A549 treated with GW870086 at 1 μM for 4 hours (cell line): ENCODE measurements around the gene NAGS. TPM values are rescaled to one million over a fixed set of nuclear protein-coding genes. Genes with fewer than 3 reads are reported as not detected.

Experiments
- total RNA-seq: library from RNA; stranded (reverse); fragments of 200-300 nt; extraction: Qiagen RNA extraction; gene quantifications from 5 replicates; pipeline ENCODE4 v1.2.3, GENCODE V29; 2022; ENCODE audit warnings: low read depth

NAGS gene, protein sequence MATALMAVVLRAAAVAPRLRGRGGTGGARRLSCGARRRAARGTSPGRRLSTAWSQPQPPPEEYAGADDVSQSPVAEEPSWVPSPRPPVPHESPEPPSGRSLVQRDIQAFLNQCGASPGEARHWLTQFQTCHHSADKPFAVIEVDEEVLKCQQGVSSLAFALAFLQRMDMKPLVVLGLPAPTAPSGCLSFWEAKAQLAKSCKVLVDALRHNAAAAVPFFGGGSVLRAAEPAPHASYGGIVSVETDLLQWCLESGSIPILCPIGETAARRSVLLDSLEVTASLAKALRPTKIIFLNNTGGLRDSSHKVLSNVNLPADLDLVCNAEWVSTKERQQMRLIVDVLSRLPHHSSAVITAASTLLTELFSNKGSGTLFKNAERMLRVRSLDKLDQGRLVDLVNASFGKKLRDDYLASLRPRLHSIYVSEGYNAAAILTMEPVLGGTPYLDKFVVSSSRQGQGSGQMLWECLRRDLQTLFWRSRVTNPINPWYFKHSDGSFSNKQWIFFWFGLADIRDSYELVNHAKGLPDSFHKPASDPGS
- 0.69 to 1.5 TPM (median 1.2 TPM) in 5 replicates for total RNA-seq

DNA sequence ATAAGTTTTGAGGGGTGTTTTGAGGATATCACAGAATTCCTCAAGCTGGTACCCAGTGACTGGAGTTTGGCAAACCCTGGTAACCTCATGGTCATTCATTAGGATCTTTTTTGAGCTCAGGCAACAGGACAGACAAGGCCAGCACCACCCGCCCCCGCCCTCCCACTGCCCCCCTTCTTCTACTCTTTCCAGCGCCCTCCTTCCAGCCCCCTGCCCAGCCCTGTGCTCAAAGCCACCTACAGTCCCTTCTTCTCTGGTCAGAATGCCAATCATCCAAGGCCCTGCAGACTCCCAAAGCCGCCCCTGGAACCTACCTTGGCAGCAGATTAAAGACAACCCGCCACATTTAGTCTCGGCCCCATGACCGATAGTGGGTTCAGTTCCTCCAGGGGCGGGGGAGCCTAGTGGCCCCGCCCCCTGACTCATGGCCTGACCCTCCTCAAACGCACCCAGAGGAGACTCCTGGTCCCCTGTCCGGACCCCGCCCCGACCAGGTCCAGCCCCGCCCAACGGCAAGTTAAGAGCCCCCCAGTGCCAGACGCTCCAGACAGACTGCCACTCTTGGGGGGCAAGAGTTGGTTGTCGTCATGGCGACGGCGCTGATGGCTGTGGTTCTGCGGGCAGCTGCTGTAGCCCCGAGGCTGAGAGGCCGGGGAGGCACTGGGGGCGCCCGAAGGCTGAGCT is at the start of gene NAGS:
Gene NAGS, plus strand, starts transcription at position 546 of the 684 bp plus-strand sequence. Its CDS starts 42 bp downstream, at position 588.

DNA sequence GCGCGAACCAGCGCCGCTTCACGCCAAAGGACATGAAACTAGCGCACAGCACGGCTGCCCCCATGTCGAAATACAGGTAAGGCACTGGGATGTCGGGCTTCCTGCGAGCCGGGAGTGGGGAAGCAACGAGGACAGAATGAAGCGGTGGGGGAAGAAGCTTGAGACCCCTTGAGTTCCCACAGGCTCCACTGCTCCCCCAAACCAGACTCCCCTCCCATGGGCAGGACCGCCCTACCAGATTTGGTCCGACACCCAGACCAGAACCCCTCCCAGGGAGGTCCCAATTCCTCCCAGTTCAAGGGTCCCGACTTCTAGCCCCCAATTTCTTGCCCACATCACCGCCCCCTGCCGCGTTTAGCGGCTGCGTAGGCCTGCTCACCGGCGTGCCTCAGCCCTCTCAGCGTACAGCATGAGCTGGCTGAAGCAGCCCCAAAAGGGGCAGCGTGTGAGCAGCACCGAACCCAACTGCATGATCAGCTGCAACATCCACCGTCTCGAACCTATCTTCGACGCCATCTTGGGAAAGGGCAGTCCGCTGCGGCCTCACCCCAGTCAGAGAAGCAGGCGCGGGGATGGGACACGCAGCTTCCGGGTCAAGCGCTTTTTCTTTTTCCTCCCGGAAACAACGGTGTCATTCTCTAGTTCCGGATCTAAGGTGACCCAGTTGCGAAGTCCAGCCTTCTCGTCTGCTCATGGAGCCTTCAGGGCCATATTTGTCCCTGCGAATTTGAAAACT is 10.2 kb downstream of the NAGS start, which contains the start of gene TMEM101:
Gene TMEM101, minus strand, starts transcription at position 527 of the 736 bp plus-strand sequence. Its CDS starts 11 bp downstream, at position 516.

Other genes starting within 250 kb of the NAGS start
- not detected in 5 replicates for gene SOST, start 245.8 kb upstream of the NAGS start, total RNA-seq
- 58.9 to 63.0 TPM (median 61.1 TPM) in 5 replicates for gene DUSP3, start 225.6 kb upstream of the NAGS start, total RNA-seq
- gene CFAP97D1, start 224.2 kb upstream of the NAGS start, total RNA-seq: 0.03 TPM in 1 of 5 replicates, not detected in the others
- 14.4 to 16.9 TPM (median 15.8 TPM) in 5 replicates for gene MPP3, start 171.5 kb upstream of the NAGS start, total RNA-seq
- 0.05 TPM in 1 of 5 replicates, not detected in the others for gene CD300LG, start 157.4 kb upstream of the NAGS start, total RNA-seq
- gene MPP2, start 97.1 kb upstream of the NAGS start, total RNA-seq: 1.1 to 2.1 TPM (median 1.4 TPM) in 5 replicates
- not detected in 5 replicates for gene PPY, start 62.1 kb upstream of the NAGS start, total RNA-seq
- gene PYY, start 50.7 kb upstream of the NAGS start, total RNA-seq: not detected in 5 replicates
- 26.3 to 30.5 TPM (median 28.1 TPM) in 5 replicates for gene TMEM101, start 10.3 kb downstream of the NAGS start, total RNA-seq
- 48.4 to 53.4 TPM (median 53.0 TPM) in 5 replicates for gene LSM12, start 62.0 kb downstream of the NAGS start, total RNA-seq
- 125 to 170 TPM (median 161 TPM) in 5 replicates for gene G6PC3, start 66.1 kb downstream of the NAGS start, total RNA-seq
- 12.6 to 14.9 TPM (median 14.3 TPM) in 5 replicates for gene HDAC5, start 119.0 kb downstream of the NAGS start, total RNA-seq
- 6.7 to 9.6 TPM (median 9.0 TPM) in 5 replicates for gene HROB, start 137.3 kb downstream of the NAGS start, total RNA-seq
- gene ASB16, start 166.1 kb downstream of the NAGS start, total RNA-seq: 0.12 TPM in 1 of 5 replicates, not detected in the others
- 35.6 to 45.7 TPM (median 42.6 TPM) in 5 replicates for gene TMUB2, start 182.3 kb downstream of the NAGS start, total RNA-seq
- gene ATXN7L3, start 195.3 kb downstream of the NAGS start, total RNA-seq: 55.0 to 70.4 TPM (median 67.8 TPM) in 5 replicates
- gene UBTF, start 215.1 kb downstream of the NAGS start, total RNA-seq: 83.2 to 90.7 TPM (median 87.2 TPM) in 5 replicates